Panc1 (cell line): Measurements from ENCODE around the gene PSG6.
"Not testable (repeated sequence)": the region's sequence is repeated elsewhere in the genome, so short reads cannot be mapped to it uniquely, and the experiment has no call there.

Experiments used
- CTCF ChIP-seq: fragments of 450-650 bp; IDR thresholded peaks from 2 replicates; pipeline ENCODE4 v1.5.1; 2017; ENCODE audit warnings: mild to moderate bottlenecking
- POLR2AphosphoS5 ChIP-seq: IDR thresholded peaks from 2 replicates; pipeline ENCODE4 v1.6.1; 2012; ENCODE audit warnings: mild to moderate bottlenecking, low read depth, low read length, moderate library complexity

GRCh38 chr19:42882010-42882409, 35.7 kb downstream of the PSG6 start:
- not testable (repeated sequence) for TF ChIP-seq POLR2AphosphoS5, CTCF
